Lower leg skin (tissue), 4 donors: ENCODE results near the gene VSTM4. TPM values are rescaled to one million over a fixed set of nuclear protein-coding genes. Genes with fewer than 3 reads are reported as not detected.

Source experiments
- DNase-seq, 2 donors: peaks; one replicate each; pipeline ENCODE4 v3.0.0-alpha.2; 2019; ENCODE audit warnings: low spot score in 2 of 2
- H3K4me3 ChIP-seq: fragments of 200-600 bp; sonication (generic); 2 replicates; pipeline ENCODE4 v1.5.1; 2017; ENCODE audit warnings: mild to moderate bottlenecking, low read depth; ENCODE audit not compliant: poor library complexity, severe bottlenecking
- CTCF ChIP-seq, 3 donors: fragments of 450-650 bp; IDR thresholded peaks; one replicate each; pipeline ENCODE4 v1.5.1; 2016; ENCODE audit warnings: antibody characterized with exemption in 3 of 3, mild to moderate bottlenecking in 3 of 3, moderate library complexity in 2 of 3
- POLR2A ChIP-seq, 2 donors: fragments of 450-650 bp; IDR thresholded peaks; one replicate each; pipeline ENCODE4 v1.6.1; 2016 to 2017; ENCODE audit warnings: antibody characterized with exemption in 2 of 2, mild to moderate bottlenecking in 1 of 2, moderate library complexity in 1 of 2
- WGBS, 2 donors: methylation state at CpG; one replicate each; pipeline ENCODE4 v1.1.5; 2018; 5-methylcytosine and 5-hydroxymethylcytosine counted together
- intact Hi-C: fragments of 100-400 bp; cut with DNase I; formaldehyde crosslinking; loops from one replicate; pipeline ENCODE4 v1.15.0; 2023; ENCODE audit warnings: low total_unique reads
- total RNA-seq, 4 donors: library from RNA; depleted of rRNA; stranded (reverse); fragments of >200 nt; gene quantifications; one replicate each; pipeline ENCODE4 v1.1.0, GENCODE V29; 2016

VSTM4 gene
- total RNA-seq, 4 donors from 2014 or later = 1.1 to 5.0 (median 3.3) TPM

GRCh38 chr10:49113741-49114141 is 1.6 kb downstream of the VSTM4 start:
- 62% methylated on average over 3 of the region's 3 CpGs for WGBS, 2 donors
- no peak for TF ChIP-seq CTCF (IDR thresholded peaks at IDR 0.05)
- TF ChIP-seq POLR2A (IDR thresholded peaks at IDR 0.05) = no peak
- intact Hi-C loops = no loop called here
- H3K4me3 ChIP-seq = no peak overlapping the region
- DNase-seq = peak in 1 of 2 donors; percentile 78

- intact Hi-C loops = no loop called here
- no peak overlapping the region for H3K4me3 ChIP-seq
- DNase-seq = peak in 1 of 2 donors; percentile 23
- TF ChIP-seq CTCF (IDR thresholded peaks at IDR 0.05) = no peak
- TF ChIP-seq POLR2A (IDR thresholded peaks at IDR 0.05) = no peak
- whole genome bisulfite sequencing, 2 donors = 44 to 51% methylated on average over 3 of the region's 3 CpGs
These were observed 2.5 kb downstream of the VSTM4 start for GRCh38 chr10:49112851-49113250.

- no peak overlapping the region for H3K4me3 ChIP-seq
- DNase-seq = peak in 1 of 2 donors; percentile 68
- WGBS, 2 donors = 66 to 78% methylated on average over 3 of the region's 3 CpGs
- intact Hi-C loops = no loop called here
- TF ChIP-seq POLR2A (IDR thresholded peaks at IDR 0.05) (no peak), CTCF (IDR thresholded peaks at IDR 0.05) (no peak)
These were observed 3.2 kb downstream of the VSTM4 start for GRCh38 chr10:49112098-49112497.

- intact Hi-C loops = no loop called here
- DNase-seq = peak in 1 of 2 donors; percentile 79
- 67 to 72% methylated on average over 8 of the region's 8 CpGs for WGBS, 2 donors
- no peak overlapping the region for H3K4me3 ChIP-seq
- TF ChIP-seq POLR2A (IDR thresholded peaks at IDR 0.05) (no peak), CTCF (IDR thresholded peaks at IDR 0.05) (no peak)
These were observed 4.0 kb downstream of the VSTM4 start for GRCh38 chr10:49111320-49111698.

GRCh38 chr10:49110684-49111319 is 4.5 kb downstream of the VSTM4 start:
- no peak overlapping the region for H3K4me3 ChIP-seq
- DNase-seq = peak in 1 of 2 donors; percentile 59
- TF ChIP-seq CTCF (IDR thresholded peaks at IDR 0.05) (no peak), POLR2A (IDR thresholded peaks at IDR 0.05) (no peak)
- intact Hi-C loops = no loop called here
- 93 to 100% methylated on average over 4 of the region's 4 CpGs for WGBS, 2 donors
